Measurements from ENCODE around the gene ADSS1. TPM values are rescaled to one million over a fixed set of nuclear protein-coding genes. Genes with fewer than 3 reads are reported as not detected.

ADSS1 gene
- total RNA-seq, 1 experiment from 2014 or later, result 2.8 TPM

- H3K4me1 ChIP-seq (ENCODE audit: low read length), result no peaks in the 10 kb centered on the region
- H3K27ac ChIP-seq (ENCODE audit: low read length), result no peak overlapping the region
- H3K36me3 ChIP-seq (ENCODE audit: insufficient read depth, low read length), result no peaks in the 10 kb centered on the region
- H3K4me3 ChIP-seq (ENCODE audit: low read length), result no peak overlapping the region
- no peaks in the 10 kb centered on the region for H3K27me3 ChIP-seq (ENCODE audit: low read length)
- H3K9me2 ChIP-seq (replicated peaks; ENCODE audit: insufficient read depth, low read length), result no peaks in the 10 kb centered on the region
- H3K9me3 ChIP-seq (ENCODE audit: low read length), result no peaks in the 10 kb centered on the region
- H3K4me2 ChIP-seq (ENCODE audit: low read depth, low read length, poor library complexity, severe bottlenecking), result no peak overlapping the region
- peaks cover 11% of the 10 kb centered on the region; the same call in 1 of the 2 replicates for H4K20me1 ChIP-seq (ENCODE audit: insufficient read depth, low read depth, low read length)
- no peak overlapping the region for H2AFZ ChIP-seq (ENCODE audit: low read length)
- H3K79me2 ChIP-seq (ENCODE audit: low read length), result no peaks in the 10 kb centered on the region
- H3K9ac ChIP-seq (ENCODE audit: low read length), result no peak overlapping the region
- DNase-seq, result no peak
Observed at GRCh38 chr14:104742586-104743455, 18.8 kb downstream of the ADSS1 start.

- no peaks in the 10 kb centered on the region for H3K9me2 ChIP-seq (replicated peaks; ENCODE audit: insufficient read depth, low read length)
- H3K79me2 ChIP-seq (ENCODE audit: low read length), result no peaks in the 10 kb centered on the region
- H3K4me3 ChIP-seq (ENCODE audit: low read length), result no peak overlapping the region
- no peak overlapping the region for H3K9ac ChIP-seq (ENCODE audit: low read length)
- peaks cover 11% of the 10 kb centered on the region; the same call in 1 of the 2 replicates for H4K20me1 ChIP-seq (ENCODE audit: insufficient read depth, low read depth, low read length)
- no peaks in the 10 kb centered on the region for H3K4me1 ChIP-seq (ENCODE audit: low read length)
- no peaks in the 10 kb centered on the region for H3K36me3 ChIP-seq (ENCODE audit: insufficient read depth, low read length)
- no peak overlapping the region for H3K4me2 ChIP-seq (ENCODE audit: low read depth, low read length, poor library complexity, severe bottlenecking)
- no peak for DNase-seq
- H3K27ac ChIP-seq (ENCODE audit: low read length), result no peak overlapping the region
- no peak overlapping the region for H2AFZ ChIP-seq (ENCODE audit: low read length)
- no peaks in the 10 kb centered on the region for H3K9me3 ChIP-seq (ENCODE audit: low read length)
- H3K27me3 ChIP-seq (ENCODE audit: low read length), result no peaks in the 10 kb centered on the region
Observed at GRCh38 chr14:104743461-104744380, 19.7 kb downstream of the ADSS1 start.

GRCh38 chr14:104744484-104744883, 20.5 kb downstream of the ADSS1 start:
- Histone ChIP-seq H3K4me3 (ENCODE audit: low read length) (no peak overlapping the region), H3K4me1 (ENCODE audit: low read length) (no peaks in the 10 kb centered on the region), H3K36me3 (ENCODE audit: insufficient read depth, low read length) (no peaks in the 10 kb centered on the region), H3K27ac (ENCODE audit: low read length) (no peak overlapping the region), H3K9ac (ENCODE audit: low read length) (no peak overlapping the region), H3K9me3 (ENCODE audit: low read length) (no peaks in the 10 kb centered on the region), H3K79me2 (ENCODE audit: low read length) (no peaks in the 10 kb centered on the region), H3K9me2 (replicated peaks; ENCODE audit: insufficient read depth, low read length) (no peaks in the 10 kb centered on the region), H3K27me3 (ENCODE audit: low read length) (no peaks in the 10 kb centered on the region), H3K4me2 (ENCODE audit: low read depth, low read length, poor library complexity, severe bottlenecking) (no peak overlapping the region), H2AFZ (ENCODE audit: low read length) (no peak overlapping the region), H4K20me1 (ENCODE audit: insufficient read depth, low read depth, low read length) (peaks cover 11% of the 10 kb centered on the region; the same call in 1 of the 2 replicates)
- DNase-seq, result no peak

- no peak overlapping the region for H3K9ac ChIP-seq (ENCODE audit: low read length)
- H3K4me1 ChIP-seq (ENCODE audit: low read length), result no peaks in the 10 kb centered on the region
- no peaks in the 10 kb centered on the region for H3K27me3 ChIP-seq (ENCODE audit: low read length)
- no peak overlapping the region for H2AFZ ChIP-seq (ENCODE audit: low read length)
- no peak overlapping the region for H3K27ac ChIP-seq (ENCODE audit: low read length)
- no peaks in the 10 kb centered on the region for H3K36me3 ChIP-seq (ENCODE audit: insufficient read depth, low read length)
- no peaks in the 10 kb centered on the region for H3K79me2 ChIP-seq (ENCODE audit: low read length)
- no peak for DNase-seq
- no peak overlapping the region for H3K4me2 ChIP-seq (ENCODE audit: low read depth, low read length, poor library complexity, severe bottlenecking)
- H3K9me3 ChIP-seq (ENCODE audit: low read length), result no peaks in the 10 kb centered on the region
- no peak overlapping the region for H3K4me3 ChIP-seq (ENCODE audit: low read length)
- H3K9me2 ChIP-seq (replicated peaks; ENCODE audit: insufficient read depth, low read length), result no peaks in the 10 kb centered on the region
- peaks cover 11% of the 10 kb centered on the region; the same call in 1 of the 2 replicates for H4K20me1 ChIP-seq (ENCODE audit: insufficient read depth, low read depth, low read length)
Observed at GRCh38 chr14:104745431-104745830, 21.4 kb downstream of the ADSS1 start.

GRCh38 chr14:104746071-104746545, 22.1 kb downstream of the ADSS1 start:
- Histone ChIP-seq H3K9me2 (replicated peaks; ENCODE audit: insufficient read depth, low read length) (no peaks in the 10 kb centered on the region), H3K9ac (ENCODE audit: low read length) (0 out of 2 replicates have a peak overlapping the region, but pooled peaks have one; percentile 14), H3K4me1 (ENCODE audit: low read length) (no peaks in the 10 kb centered on the region), H3K36me3 (ENCODE audit: insufficient read depth, low read length) (no peaks in the 10 kb centered on the region), H3K4me3 (ENCODE audit: low read length) (no peak overlapping the region), H2AFZ (ENCODE audit: low read length) (no peak overlapping the region), H3K4me2 (ENCODE audit: low read depth, low read length, poor library complexity, severe bottlenecking) (no peak overlapping the region), H3K9me3 (ENCODE audit: low read length) (no peaks in the 10 kb centered on the region), H3K79me2 (ENCODE audit: low read length) (no peaks in the 10 kb centered on the region), H3K27ac (ENCODE audit: low read length) (no peak overlapping the region), H3K27me3 (ENCODE audit: low read length) (no peaks in the 10 kb centered on the region), H4K20me1 (ENCODE audit: insufficient read depth, low read depth, low read length) (peaks cover 7% of the 10 kb centered on the region; the same call in 1 of the 2 replicates)
- DNase-seq, result no peak

- Histone ChIP-seq H3K4me2 (ENCODE audit: low read depth, low read length, poor library complexity, severe bottlenecking) (no peak overlapping the region), H4K20me1 (ENCODE audit: insufficient read depth, low read depth, low read length) (peaks cover 7% of the 10 kb centered on the region; the same call in 1 of the 2 replicates), H2AFZ (ENCODE audit: low read length) (no peak overlapping the region), H3K4me3 (ENCODE audit: low read length) (no peak overlapping the region), H3K9ac (ENCODE audit: low read length) (no peak overlapping the region), H3K4me1 (ENCODE audit: low read length) (peaks cover 1% of the 10 kb centered on the region), H3K36me3 (ENCODE audit: insufficient read depth, low read length) (no peaks in the 10 kb centered on the region), H3K79me2 (ENCODE audit: low read length) (no peaks in the 10 kb centered on the region), H3K9me2 (replicated peaks; ENCODE audit: insufficient read depth, low read length) (no peaks in the 10 kb centered on the region), H3K27ac (ENCODE audit: low read length) (no peak overlapping the region), H3K27me3 (ENCODE audit: low read length) (no peaks in the 10 kb centered on the region), H3K9me3 (ENCODE audit: low read length) (no peaks in the 10 kb centered on the region)
- no peak for DNase-seq
Observed at GRCh38 chr14:104746934-104747481, 23.0 kb downstream of the ADSS1 start.

- H2AFZ ChIP-seq (ENCODE audit: low read length), result no peak overlapping the region
- H3K36me3 ChIP-seq (ENCODE audit: insufficient read depth, low read length), result no peaks in the 10 kb centered on the region
- no peaks in the 10 kb centered on the region for H3K9me2 ChIP-seq (replicated peaks; ENCODE audit: insufficient read depth, low read length)
- H3K27me3 ChIP-seq (ENCODE audit: low read length), result no peaks in the 10 kb centered on the region
- no peaks in the 10 kb centered on the region for H3K9me3 ChIP-seq (ENCODE audit: low read length)
- no peak overlapping the region for H3K9ac ChIP-seq (ENCODE audit: low read length)
- H3K4me3 ChIP-seq (ENCODE audit: low read length), result no peak overlapping the region
- DNase-seq, result no peak
- no peak overlapping the region for H3K4me2 ChIP-seq (ENCODE audit: low read depth, low read length, poor library complexity, severe bottlenecking)
- H3K4me1 ChIP-seq (ENCODE audit: low read length), result peaks cover 5% of the 10 kb centered on the region
- H3K27ac ChIP-seq (ENCODE audit: low read length), result no peak overlapping the region
- H3K79me2 ChIP-seq (ENCODE audit: low read length), result no peaks in the 10 kb centered on the region
- no peaks in the 10 kb centered on the region for H4K20me1 ChIP-seq (ENCODE audit: insufficient read depth, low read depth, low read length)
Observed at GRCh38 chr14:104747876-104748275, 23.8 kb downstream of the ADSS1 start.

Data from Karpas-422 (cell line).